GM18511 (cell line): ENCODE data around the gene RBM47.
"Not testable (repeated sequence)": the region's sequence is repeated elsewhere in the genome, so short reads cannot be mapped to it uniquely, and the experiment has no call there.

ENCODE experiments used
- ATAC-seq: cut with Tn5 transposase; IDR thresholded peaks from one replicate; pipeline ENCODE4 v1.9.1; 2021; ENCODE audit warnings: mild to moderate bottlenecking, moderate library complexity; ENCODE audit not compliant: unreplicated experiment

The RBM47 gene

DNA sequence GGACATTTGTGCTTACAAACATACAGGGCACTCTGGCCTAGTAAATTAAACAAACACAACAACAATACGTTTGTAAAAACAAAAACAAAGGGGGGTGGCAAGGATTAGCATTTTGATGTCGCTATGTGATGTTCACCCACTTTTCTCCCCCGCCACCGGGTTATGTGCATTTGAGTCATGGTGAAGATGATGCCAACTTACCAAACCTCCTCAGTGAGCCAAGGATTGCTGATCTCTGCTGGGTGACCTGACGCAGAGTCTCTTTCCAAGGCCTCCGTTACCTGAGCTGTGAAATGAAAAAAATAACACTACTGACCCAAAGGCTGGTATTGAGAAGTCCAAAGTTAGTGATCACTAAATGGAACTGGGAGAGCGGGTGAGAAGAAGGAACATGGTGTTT, 85.4 kb downstream of the RBM47 start:
- ATAC-seq = no peak

DNA sequence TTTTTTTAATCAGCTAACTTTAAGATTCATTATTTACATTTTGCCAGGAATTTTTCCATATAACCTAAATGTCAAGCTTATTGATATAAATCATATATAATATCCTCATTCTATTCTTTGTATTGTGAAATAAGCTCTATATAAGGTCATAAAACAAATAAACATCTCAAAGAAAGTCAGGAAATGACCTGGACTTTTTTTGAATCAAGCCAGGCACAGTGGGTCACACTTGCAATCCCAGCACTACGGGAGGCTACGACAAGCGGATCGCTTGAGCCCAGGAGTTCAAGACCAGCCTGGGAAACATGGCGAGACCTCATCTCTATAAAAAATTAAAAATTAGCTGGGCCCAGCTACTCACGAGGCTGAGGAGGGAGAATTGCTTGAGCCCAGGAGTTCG, 88.9 kb downstream of the RBM47 start:
- no peak for ATAC-seq

DNA sequence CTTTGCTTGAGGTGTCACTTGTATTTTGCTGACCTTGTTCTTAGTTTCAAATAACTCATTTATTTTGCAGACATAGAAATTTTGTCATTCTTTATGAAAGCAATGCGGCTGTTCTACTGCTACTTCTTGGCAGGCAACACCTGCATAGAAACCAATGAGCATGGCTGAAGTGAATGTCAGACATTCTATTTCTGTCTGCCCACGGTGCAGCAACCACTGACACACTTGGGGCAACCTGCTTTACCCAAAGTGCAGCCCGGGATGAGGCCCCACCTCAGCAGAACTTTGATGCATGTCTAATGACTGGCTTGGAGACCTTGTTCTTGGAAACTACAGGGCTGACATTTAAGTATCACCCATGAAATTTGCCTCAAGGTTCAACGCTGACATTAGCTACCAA, 93.6 kb downstream of the RBM47 start:
- ATAC-seq = peak; percentile 79

DNA sequence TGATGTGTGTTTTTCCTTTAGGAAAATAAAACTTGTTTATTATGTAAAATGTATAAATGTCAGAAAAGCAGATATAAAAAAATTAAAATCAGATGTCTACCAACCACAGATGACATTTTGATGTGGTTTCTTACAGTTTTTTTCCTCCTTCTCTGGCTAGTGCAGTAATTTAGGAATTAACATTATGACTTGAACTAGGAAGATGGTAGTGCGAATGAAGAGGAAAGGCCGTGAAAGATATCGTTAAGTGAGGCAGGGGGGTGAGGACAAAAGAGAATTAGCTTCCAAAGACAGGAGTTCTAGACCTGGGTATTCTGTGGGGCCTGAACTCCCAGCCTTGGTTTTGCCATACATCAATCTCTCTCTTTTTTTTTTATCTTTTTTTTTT, 98.0 kb downstream of the RBM47 start:
- ATAC-seq = no peak

DNA sequence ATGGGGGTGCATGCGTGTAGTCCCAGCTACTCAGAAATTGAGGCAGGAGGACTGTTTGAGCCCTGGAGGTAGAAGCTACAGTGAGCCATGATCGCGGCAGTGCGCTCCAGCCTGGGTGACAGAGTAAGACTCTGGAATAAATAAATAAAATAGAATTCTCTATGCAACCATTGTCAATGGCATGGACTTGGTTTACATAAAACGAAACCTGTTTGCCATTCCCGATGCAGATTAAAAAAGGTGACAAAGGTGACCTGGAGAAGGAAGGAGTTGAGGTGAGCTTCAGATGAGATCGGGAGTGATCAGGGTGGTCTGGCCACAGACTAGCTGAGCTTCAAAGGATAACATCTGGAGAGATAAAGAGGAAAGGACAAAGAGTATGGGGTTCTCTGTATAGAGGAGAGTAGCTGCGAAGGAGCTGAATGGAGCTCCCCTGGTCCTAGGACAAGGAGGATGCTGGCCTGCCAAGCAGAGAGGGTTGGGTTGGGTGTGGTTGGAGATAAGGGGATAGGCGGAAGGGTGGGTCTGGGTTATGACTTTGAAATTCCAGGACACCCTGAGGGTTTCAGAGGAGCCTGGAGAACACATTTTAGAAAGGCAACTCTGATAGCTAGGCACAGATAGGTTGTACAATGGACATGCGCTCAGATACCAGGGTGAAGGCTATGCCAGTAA, 98.6 kb downstream of the RBM47 start:
- ATAC-seq = no peak

DNA sequence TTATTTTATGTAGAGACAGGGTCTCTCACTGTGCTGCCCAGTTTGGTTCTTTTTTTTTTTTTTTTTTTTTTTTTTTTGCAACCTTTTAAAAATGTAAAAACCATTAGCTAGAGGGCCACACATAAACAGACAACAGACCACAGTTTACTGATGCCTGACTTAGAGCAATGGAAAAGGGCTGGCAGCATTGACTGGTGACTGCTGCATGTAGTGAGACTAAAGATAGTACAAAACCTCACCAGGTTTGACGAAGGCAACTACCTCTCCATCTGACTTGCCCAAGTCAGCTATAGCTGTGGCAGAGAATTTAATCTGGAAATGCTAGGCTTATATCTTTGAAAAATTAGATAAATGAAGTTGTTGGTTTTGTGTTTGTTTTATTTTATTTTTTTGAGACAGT, 102.9 kb downstream of the RBM47 start:
- ATAC-seq = no peak

DNA sequence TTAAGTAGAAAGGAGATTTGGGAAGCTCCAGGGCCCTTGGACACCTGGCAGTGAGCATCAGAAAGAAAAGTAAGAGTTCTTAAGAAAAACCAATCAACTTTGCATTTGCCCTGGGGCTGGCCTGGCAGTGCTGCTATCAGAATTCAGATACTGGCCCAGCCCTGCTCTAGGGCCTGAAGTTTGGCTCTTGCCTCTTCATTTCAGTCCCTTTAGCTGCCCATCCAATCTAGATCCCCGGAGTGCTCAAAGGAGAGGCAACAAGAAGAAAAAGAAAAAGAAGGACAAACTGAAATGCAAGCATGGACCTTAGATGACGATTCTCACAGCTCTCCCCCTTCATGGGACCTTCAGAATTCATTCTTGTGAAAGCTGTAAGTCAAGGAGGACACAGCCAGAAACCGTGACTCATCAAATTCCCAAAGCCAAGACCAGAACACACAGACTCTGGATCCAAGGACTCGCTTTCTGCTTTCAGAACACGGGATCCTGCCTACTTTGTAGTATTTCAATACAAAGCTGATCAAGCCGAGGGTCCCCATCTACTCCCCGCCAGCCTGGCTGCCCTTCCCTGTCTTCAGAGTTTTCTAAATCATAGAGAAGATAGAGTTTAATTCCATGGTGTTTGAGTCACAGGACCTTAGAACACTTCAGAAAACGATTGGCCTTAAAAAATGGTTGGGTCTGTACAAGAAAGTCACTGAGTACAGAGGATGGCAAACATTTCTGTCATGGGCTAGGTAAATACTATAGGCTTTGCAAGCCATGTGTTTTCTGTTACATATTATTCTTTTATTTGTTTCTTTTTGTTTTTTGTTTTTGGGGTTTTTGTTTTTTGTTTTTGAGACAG, 103.7 kb downstream of the RBM47 start:
- no peak for ATAC-seq

DNA sequence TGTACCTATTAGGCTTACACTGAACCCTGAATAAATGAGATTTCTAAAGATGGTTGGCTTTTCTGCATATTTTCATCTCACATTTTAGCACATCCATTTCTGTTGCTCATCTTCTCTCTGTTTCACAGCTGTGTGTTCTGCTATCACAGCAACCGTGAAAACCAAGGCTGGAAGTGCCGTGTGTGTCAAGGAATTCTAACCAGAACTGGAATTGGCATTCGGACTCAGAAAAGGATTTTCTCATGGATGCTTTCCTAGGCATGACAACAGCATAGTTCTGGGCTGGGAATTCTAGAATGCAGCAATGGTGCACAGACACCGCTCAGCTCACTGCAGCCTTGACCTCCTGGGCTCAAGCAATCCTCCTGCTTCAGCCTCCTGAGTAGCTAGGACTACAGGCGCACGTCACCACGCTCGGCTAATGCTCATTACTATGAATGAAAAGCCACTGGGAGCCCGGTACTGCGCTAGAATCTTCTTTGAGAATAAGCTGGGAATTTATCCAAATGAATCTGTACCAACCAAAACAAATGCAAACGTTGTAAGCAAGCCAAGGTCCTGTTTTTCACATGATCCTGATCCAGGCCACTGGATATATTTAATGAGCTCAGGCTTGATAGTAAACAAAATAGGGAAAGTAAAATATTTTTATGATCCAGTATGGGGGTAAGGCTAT, 105.2 kb downstream of the RBM47 start:
- no peak for ATAC-seq

DNA sequence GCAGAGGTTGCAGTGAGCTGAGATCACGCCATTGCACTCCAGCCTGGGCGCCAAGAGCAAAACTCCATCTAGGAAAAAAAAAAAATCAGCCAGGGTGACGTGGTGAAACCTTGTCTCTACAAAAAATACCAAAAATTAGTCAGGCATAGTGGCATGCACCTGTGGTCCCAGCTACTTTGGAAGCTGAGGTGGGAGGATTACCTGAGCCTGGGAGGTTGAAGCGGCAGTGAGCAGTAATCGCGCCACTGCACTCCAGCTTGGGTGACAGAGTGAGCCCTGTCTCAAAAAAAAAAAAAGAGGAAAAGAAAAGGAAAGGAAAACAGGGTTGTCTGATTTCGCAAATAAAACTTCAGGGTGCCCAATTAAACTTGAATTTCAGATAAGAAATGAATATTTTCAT, 106.1 kb downstream of the RBM47 start:
- no peak for ATAC-seq

DNA sequence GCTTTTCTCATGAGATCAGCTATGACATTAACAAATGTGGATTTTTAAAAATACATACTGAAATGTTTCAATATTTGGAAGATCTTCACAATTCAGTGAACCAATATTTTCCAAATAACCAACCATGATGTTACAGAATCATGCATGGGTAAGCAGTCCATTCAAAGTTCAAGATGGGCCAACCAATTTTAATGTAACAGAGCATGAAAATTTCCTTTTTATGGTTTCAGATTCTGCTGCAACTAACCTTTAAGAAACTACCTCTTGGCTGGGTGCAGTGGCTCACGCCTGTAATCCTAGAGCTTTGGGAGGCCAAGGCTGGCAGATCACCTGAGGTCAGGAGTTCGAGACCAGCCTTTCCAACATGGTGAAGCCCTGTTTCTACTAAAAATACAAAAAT, 107.7 kb downstream of the RBM47 start:
- ATAC-seq = peak; percentile 54

DNA sequence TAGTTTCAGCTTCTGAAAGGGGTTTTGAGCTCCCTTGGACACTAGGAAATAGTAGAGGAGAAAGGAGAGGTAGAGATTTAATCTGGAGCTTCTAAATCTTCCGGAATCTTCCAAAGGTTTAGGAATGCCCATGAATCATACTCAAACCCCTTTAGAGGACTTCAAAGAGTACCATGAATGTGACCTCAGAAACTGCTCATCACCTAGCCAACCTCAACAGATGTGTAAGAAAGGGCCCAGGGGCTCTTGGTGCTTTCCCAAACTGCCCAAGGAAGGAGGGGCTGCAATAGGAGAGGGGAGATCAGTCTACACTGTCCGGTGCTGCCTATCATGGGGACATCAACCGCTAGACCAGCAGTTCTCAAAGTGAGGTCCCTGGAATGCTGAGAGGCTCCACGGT, 109.1 kb downstream of the RBM47 start:
- no peak for ATAC-seq

DNA sequence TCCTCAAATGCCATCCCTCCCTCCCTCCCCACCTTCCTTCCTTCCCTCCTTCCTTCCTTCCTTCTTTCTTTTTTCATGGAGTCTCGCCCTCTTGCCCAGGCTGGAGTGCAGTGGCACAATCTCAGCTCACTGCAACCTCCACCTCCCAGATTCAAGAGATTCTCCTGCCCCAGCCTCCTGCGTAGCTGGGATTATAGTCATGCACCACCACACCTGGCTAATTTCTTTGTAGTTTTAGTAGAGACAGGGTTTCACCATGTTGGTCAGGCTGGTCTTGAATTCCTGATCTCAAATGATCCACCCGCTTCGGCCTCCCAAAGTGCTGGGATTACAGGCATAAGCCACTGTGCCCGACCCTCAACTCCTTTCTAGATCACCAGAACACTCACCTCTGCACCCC, 112.6 kb downstream of the RBM47 start:
- ATAC-seq = not testable (repeated sequence)

DNA sequence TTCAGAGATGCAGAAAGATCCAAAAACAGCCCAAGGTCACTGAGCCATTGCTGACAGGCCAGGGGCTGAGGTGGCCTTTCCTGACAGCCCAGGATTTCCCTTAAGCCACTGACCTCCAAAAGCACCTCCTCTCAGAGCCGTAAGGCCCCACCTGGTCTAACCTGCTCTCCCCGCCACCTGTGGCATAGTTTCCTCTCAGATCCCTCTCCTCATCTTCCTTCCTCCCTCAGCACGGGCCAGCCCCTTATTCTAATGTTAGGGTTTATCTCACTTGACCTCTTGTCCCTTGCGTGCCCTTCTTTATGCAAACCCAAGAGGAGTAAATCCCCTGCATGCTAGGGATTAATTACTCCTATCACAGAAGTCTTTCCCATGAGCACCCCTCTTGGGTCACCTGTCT, 113.0 kb downstream of the RBM47 start:
- no peak for ATAC-seq

DNA sequence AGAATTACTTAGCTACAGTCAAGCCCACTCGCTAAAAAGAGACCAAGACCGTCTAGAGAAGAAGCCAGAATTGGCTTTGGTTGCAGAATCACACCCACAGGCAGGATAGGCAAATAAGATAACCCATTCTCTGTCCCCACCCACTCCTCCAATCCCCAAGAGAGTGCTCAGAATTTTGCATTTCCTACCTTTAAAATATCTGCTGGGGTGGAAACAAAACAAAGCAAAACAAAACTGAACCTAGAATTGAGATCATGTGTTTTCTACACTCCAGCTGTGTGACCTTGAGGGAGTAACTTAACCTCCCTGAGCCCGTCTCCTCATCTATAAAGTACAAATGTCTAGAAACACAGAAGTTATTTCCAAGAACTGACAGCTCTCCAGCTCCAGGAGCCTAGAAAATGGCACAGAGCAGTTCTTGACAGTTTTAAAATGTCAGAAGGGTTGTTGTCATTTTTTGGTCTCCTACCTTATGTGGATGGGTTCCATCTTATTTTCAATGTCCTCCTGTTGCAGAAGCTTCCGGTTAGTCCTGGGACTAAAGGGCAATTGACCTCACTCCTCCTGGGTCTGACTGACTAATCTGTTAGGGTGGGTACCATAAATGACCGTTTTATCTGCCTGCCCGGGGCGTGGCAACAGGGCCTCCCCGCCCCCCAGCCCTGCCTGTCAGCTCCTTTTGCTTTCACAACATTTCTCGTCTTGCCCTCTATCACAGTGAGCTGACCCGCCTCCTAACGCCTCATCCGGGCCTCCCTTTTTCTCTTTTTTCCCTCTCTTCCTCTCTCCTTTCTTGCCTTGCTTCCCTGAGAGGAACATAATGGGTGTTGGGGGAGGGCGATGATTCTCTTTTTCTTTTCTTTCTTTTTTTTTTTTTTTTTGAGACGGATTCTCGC, 114.0 kb downstream of the RBM47 start:
- peak; percentile 88 for ATAC-seq

DNA sequence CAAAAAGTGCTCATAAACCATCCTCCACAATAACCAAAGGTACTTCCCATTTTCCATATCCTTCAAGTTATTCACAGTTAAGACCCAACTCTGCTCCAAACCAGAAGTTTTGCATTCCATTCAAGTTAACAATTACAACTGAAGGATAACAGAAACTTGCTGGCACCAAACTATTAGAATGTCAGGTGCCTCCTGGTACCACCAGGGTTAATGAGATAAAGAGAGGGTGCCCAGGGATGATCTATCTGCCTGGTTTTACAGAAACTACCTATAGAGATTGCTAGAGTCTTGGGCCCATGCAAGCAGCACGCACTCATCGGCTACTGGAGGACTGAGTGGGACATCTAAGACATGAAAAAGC, 114.6 kb downstream of the RBM47 start:
- ATAC-seq = no peak

DNA sequence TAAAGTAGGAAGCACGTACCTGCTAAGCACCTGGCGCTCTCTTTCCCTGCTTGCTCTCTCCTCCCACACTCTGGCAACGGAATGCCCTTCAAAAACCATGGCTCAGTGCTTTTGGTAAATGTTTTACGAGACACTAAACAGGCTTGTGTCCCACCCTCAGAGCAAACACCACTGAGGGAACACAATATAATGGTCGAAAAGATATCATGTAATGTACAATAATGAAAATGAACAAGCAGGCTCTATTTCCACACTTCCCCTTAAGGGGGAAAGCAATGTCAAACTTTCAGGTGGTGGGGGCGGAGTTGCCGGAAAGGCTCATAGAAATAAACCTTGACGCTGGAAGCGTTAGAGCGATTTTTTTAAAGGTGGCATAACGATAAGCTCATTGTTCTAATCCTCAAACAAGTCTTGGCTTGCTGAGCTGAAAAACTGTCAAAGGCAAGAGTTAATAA, 115.1 kb downstream of the RBM47 start:
- ATAC-seq = no peak

DNA sequence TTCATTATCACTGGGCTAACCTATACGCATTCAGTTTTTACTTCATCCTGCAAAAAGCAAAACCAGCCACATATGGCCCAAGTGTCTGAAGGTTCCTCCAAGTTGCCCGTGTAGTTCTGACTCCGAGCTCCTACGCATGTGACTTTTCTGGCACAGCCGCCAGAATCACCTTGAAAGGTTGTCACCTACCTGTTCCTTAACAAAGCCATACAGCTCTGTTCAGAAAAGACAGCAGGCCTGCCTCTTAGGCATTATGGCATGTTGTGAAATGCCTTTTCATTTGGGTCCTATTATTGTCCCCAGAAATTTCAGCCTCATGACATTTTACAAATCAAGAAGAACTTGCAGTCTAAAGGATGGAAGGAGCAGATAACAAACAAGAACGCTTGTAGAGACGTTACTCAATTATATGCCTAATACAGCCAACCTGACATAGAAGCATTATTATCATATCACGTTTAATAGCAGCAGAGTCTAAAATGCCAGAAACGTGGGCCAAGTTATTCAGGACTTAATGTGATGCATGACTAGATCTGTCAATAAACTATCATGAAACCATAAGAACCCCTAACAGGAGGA, 118.5 kb downstream of the RBM47 start:
- no peak for ATAC-seq

DNA sequence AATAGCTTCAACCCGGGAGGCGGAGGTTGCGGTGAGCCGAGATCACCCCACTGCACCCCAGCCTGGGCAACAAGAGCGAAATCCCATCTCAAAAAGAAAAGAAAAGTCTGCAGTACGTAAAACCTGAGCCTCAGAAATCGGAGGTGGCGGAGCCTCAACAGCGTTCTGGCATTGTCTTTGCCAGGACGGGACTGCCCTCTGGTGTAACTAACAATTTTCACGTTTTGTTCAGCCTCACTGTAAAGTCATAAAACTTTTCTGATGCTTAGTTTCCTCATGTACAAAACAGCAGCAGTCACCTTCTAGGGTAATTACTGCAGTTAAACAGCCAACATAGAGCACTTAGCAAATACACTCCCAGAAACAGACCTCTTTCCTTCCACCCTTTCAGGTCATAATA, 121.7 kb downstream of the RBM47 start:
- ATAC-seq = no peak

DNA sequence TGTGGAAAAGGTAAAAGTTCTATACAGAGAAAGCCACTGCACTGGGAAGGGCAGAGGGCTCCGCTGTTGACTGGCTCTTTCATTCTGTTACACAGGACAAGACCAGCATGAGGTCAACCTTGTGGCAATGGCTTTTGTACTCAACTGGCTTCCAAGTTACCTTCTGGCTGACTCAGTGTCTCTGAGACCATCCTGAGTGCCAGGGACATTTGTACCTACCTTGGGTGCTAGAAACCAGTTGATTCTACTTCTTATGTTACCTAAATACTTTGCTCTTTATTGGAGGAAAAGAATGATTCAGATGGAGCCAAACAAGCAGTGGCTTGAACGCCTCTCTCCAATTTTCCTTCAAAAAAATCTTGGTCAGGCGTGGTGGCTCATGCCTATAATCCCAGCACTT, 123.2 kb downstream of the RBM47 start:
- no peak for ATAC-seq

DNA sequence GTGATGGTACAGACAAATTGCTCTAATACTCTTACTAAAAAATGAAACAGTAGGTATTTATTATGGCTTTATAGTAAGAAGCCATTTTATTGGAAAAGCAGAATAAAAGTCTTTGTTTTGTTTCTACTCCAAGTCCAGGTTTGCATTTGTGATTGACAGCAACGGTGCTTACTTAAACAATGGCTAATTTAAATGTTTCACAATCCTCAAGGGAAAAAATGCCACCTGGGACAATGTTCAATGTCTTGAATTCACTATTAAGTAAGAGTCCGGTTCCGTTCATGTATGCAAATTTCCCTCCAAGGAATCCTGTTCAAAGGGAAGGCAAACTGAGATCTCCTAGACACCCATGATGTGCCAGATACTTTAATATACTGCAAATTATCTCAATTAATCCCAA, 123.6 kb downstream of the RBM47 start:
- no peak for ATAC-seq

DNA sequence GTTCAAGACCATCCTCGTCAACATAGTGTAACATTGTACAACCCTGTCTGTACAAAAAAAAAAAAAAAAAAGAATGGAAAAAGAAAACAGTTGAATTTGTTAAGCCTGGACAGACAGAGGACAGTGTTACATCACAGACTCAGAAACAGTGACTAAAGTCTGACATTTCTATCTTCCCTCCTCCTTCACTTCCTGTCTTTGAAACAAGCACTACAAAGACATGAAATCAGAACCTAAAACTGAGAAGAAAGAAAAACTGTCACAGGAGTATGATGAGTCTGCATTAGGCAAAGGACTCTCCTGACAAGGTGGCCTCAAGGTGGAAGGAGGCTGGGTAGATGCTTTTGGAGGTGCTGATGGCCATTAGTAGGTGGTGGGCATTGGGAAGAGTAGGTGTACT, 126.7 kb downstream of the RBM47 start:
- no peak for ATAC-seq
